Sigmoid colon (tissue), 7 donors: ENCODE results near the gene TERB2. TPM values are rescaled to one million over a fixed set of nuclear protein-coding genes. Genes with fewer than 3 reads are reported as not detected.
"Not testable (repeated sequence)": the region's sequence is repeated elsewhere in the genome, so short reads cannot be mapped to it uniquely, and the experiment has no call there.

Experiments
- DNase-seq: peaks from one replicate; pipeline ENCODE4 v3.0.0-alpha.2; 2019
- H3K27ac ChIP-seq, 4 donors: fragments of 200-600 bp; sonication (generic); one replicate each; pipeline ENCODE4 v1.5.1; 2016 to 2019; ENCODE audit warnings: mild to moderate bottlenecking in 1 of 4
- H3K27me3 ChIP-seq, 3 donors: fragments of 200-600 bp; sonication (generic); one replicate each; pipeline ENCODE4 v1.5.1; 2019; ENCODE audit warnings: mild to moderate bottlenecking in 1 of 3
- H3K36me3 ChIP-seq, 4 donors: fragments of 200-600 bp; sonication (generic); one replicate each; pipeline ENCODE4 v1.5.1; 2016 to 2019
- H3K4me1 ChIP-seq, 4 donors: fragments of 200-600 bp; sonication (generic); one replicate each; pipeline ENCODE4 v1.5.1; 2017 to 2019
- H3K4me3 ChIP-seq, 4 donors: fragments of 200-600 bp; sonication (generic); one replicate each; pipeline ENCODE4 v1.5.1; 2017 to 2019; ENCODE audit warnings: mild to moderate bottlenecking in 2 of 4, moderate library complexity in 1 of 4
- H3K9me3 ChIP-seq, 4 donors: fragments of 200-600 bp in 3 of 4; sonication (generic) in 3 of 4; one replicate each; pipeline versions ENCODE4 v1.5.1 to v1.6.1; 2013 to 2019
- EP300 ChIP-seq, 4 donors: sonication (generic); formaldehyde crosslinking; IDR thresholded peaks; one replicate each; pipeline ENCODE4 v1.6.1; 2017; ENCODE audit warnings: antibody characterized with exemption in 4 of 4
- POLR2A ChIP-seq, 2 donors: fragments of 450-650 bp; IDR thresholded peaks; one replicate each; pipeline ENCODE4 v1.6.1; 2016; ENCODE audit warnings: antibody characterized with exemption in 2 of 2, mild to moderate bottlenecking in 2 of 2, moderate library complexity in 2 of 2
- POLR2AphosphoS5 ChIP-seq, 4 donors: sonication (generic); formaldehyde crosslinking; IDR thresholded peaks; one replicate each; pipeline ENCODE4 v1.6.1; 2017; ENCODE audit warnings: antibody characterized with exemption in 4 of 4
- WGBS, 2 donors: extraction: QIAGEN DNeasy Blood & Tissue Kit; methylation state at CpG; one replicate each; pipeline ENCODE4 v1.1.7; 2013; 5-methylcytosine and 5-hydroxymethylcytosine counted together
- intact Hi-C: fragments of 100-400 bp; cut with DNase I; formaldehyde crosslinking; loops from one replicate; pipeline ENCODE4 v1.15.1; 2023
- polyA plus RNA-seq, 3 donors: library from polyadenylated mRNA; stranded (reverse); fragments of 200-250 nt; gene quantifications; one replicate each; pipeline ENCODE4 v1.2.3, GENCODE V29; 2013
- total RNA-seq, 4 donors: library from RNA; depleted of rRNA; stranded (reverse); fragments of >200 nt; gene quantifications; one replicate each; pipeline ENCODE4 v1.1.0, GENCODE V29; 2016
- TF ChIP-seq, protein P1 (sequence below), 4 experiments: fragments of 450-650 bp in 3 of 4; fragments of 200-600 bp in 1 of 4; IDR thresholded peaks; one replicate each; pipeline ENCODE4 v1.5.1; 2016 to 2019; ENCODE audit warnings: antibody characterized with exemption in 4 of 4, mild to moderate bottlenecking in 3 of 4, moderate library complexity in 2 of 4
- donor health status: healthy with polysubstance abuse.
- donor health status: Bipolar disorder and iron deficiency.
- donor health status: healthy.

Gene TERB2
- total and polyA plus RNA-seq, 7 donors = not detected

DNA sequence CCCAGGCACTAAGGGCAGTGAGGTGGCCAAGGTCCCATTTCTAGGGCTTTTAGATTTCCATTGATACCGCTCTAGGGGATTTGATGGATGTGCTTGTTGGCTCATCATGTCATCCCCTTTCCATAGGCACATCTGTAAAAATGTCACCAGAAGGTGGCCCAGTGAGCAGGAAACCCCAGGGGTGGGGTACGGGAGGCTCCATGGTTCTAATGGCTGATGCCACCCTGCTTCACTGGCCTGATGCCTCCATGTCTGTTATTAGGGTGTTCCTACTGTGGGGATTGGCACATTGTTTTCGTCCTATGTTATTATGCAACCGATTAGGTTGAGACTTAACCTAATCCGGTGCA, 32.4 kb downstream of the TERB2 start:
- not testable (repeated sequence) for DNase-seq, H3K4me1 ChIP-seq, H3K27me3 ChIP-seq, H3K36me3 ChIP-seq, H3K27ac ChIP-seq, H3K9me3 ChIP-seq, H3K4me3 ChIP-seq
- intact Hi-C loops = loop anchor here (5.0 kb wide), 1 partner anchor 87 kb away; no protein-coding TSS in a partner anchor
- WGBS, 2 donors = 93 to 97% methylated on average over 4 of the region's 5 CpGs

DNA sequence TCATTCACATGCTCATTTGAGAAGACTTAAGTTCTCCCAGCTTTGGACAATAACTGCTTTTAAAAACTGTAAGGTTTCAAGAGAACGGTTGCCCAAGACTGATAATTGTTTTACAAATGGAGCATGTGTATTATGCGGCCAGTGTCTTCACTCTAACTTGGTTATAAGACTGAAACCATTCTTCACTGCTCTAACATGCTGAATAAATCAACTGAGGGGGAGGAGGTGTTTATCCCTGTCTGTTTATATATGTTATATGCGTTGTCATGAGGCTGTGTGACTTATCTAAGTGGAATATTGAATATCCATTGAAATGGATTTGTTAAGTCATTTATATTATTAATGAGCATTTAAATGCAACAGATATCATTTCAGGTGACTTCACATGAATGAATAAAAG, 41.1 kb downstream of the TERB2 start:
- 82 to 85% methylated on average over 3 of the region's 3 CpGs for WGBS, 2 donors
- H3K27me3 ChIP-seq, H3K4me1 ChIP-seq, H3K27ac ChIP-seq, H3K9me3 ChIP-seq, H3K36me3 ChIP-seq, H3K4me3 ChIP-seq, DNase-seq, intact Hi-C loops: not testable (repeated sequence)

DNA sequence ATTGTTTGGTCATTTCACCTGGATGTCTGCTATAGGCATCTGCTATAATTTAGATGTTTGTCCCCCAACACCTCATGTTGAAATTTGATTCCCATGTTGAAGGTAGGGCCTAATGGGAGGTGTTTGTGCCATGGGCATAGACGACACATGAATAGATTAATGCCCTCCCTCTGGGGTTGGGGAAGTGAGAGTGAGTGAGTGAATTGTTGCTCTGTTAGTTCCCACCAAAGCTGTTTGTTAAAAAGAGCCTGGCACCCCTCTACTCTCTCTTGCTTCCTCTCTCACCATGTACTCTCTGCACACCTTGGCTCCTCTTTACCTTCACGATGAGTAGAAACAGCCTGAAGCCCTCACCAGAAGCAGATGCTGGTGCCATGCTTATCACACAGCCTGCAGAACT, 42.6 kb downstream of the TERB2 start:
- H3K27me3 ChIP-seq = no peaks in the 10 kb centered on the region
- no peaks in the 10 kb centered on the region for H3K36me3 ChIP-seq
- H3K4me1 ChIP-seq = no peaks in the 10 kb centered on the region
- intact Hi-C loops = no loop called here
- no peaks in the 10 kb centered on the region for H3K9me3 ChIP-seq
- H3K4me3 ChIP-seq = no peak overlapping the region
- TF ChIP-seq POLR2AphosphoS5 (IDR thresholded peaks at IDR 0.05) (no peak), EP300 (IDR thresholded peaks at IDR 0.05) (no peak), POLR2A (IDR thresholded peaks at IDR 0.05) (no peak)
- TF ChIP-seq, protein P1, sequence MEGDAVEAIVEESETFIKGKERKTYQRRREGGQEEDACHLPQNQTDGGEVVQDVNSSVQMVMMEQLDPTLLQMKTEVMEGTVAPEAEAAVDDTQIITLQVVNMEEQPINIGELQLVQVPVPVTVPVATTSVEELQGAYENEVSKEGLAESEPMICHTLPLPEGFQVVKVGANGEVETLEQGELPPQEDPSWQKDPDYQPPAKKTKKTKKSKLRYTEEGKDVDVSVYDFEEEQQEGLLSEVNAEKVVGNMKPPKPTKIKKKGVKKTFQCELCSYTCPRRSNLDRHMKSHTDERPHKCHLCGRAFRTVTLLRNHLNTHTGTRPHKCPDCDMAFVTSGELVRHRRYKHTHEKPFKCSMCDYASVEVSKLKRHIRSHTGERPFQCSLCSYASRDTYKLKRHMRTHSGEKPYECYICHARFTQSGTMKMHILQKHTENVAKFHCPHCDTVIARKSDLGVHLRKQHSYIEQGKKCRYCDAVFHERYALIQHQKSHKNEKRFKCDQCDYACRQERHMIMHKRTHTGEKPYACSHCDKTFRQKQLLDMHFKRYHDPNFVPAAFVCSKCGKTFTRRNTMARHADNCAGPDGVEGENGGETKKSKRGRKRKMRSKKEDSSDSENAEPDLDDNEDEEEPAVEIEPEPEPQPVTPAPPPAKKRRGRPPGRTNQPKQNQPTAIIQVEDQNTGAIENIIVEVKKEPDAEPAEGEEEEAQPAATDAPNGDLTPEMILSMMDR (IDR thresholded peaks at IDR 0.05) = no peak
- no peak overlapping the region for H3K27ac ChIP-seq
- no peak for DNase-seq
- 84 to 93% methylated on average over 2 of the region's 2 CpGs for WGBS, 2 donors

DNA sequence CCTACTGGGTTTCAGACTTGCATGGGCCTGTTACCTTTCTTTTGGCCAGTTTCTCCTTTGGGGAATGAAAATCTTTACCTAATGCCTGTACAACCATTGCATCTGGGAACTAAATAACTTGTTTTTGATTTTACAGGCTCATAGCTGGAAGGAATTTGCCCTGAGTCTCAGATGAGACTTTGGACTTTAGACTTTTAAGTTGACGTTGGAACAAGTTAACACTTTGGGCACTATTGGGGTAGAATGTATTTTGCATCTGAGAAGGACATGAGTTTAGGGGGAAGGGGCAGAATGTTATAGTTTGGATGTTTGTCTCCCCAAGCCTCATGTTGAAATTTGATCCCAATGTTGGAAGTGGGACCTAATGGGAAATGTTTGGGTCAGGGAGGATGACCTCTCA, 44.7 kb downstream of the TERB2 start:
- H3K4me1 ChIP-seq, intact Hi-C loops: not testable (repeated sequence)
- WGBS, 2 donors = 18 to 58% methylated on average over 1 of the region's 1 CpG

DNA sequence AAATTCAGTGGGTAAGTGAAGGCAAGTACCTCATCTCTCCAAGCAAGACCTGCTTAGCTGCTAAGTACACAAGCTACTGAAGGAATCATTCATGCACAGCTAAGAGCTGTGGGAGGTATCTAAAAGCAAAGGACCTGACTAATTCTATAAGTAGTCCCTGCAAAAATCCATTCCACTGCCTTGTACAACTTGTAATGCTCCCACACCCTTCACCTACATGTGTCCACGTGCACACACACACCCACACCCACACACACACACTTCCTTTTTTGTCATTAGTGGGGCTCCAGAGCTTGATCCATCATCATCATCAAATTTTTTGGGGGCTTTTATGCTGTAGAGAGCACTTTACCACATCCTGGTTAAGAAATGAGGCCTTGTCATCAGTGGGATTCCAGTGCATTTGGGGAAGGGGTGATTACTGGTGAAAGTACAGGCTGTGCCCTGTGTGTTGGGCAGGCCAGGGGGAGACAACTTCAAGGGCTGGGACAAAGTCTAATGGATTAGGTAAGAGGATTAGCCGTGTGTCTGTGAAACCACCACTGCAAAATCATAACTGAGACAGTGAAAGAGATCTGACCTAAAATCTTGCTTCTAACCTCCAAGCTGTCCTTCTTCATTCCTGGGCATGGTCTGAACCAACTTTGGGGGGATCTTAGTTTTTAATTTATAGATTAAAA, 47.4 kb downstream of the TERB2 start:
- H3K9me3 ChIP-seq, H3K4me1 ChIP-seq, H3K27ac ChIP-seq, H3K4me3 ChIP-seq, DNase-seq, H3K27me3 ChIP-seq, intact Hi-C loops, H3K36me3 ChIP-seq: not testable (repeated sequence)
- WGBS, 2 donors = 55 to 68% methylated on average over 2 of the region's 2 CpGs

More for the DNA sequence above, 44.7 kb downstream of the TERB2 start:
- H3K4me3 ChIP-seq, H3K9me3 ChIP-seq, H3K27ac ChIP-seq, DNase-seq, H3K36me3 ChIP-seq, H3K27me3 ChIP-seq: not testable (repeated sequence)

DNA sequence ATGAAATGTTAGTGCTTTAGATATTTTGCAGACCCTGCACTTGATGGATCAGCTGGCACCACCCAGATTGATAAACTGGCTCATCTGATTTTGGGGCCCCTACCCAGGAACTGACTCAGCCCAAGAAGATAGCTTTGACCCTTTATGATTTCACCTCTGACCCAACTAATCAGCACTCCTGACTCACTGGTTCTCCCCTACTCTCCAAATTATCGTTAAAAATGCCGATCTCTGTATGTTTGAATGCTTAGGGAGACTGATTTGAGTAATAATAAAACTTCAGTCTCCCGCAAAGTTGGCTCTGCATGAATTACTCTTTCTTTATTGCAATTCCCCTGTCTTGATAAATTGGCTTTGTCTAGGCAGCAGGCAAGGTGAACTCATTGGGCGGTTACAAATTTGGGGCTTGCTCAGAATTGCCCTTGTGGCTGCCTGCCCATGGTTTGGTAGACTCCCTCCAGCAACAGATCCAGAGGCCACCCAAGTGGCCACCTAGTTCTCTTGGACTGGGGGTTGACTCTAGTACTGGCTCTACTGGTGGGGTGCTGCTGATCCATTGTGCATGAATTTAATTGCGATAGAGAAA, 48.2 kb downstream of the TERB2 start:
- H3K27ac ChIP-seq, H3K4me1 ChIP-seq, H3K27me3 ChIP-seq, H3K4me3 ChIP-seq, H3K36me3 ChIP-seq, H3K9me3 ChIP-seq, intact Hi-C loops, DNase-seq: not testable (repeated sequence)
- 82 to 95% methylated on average over 5 of the region's 5 CpGs for WGBS, 2 donors

DNA sequence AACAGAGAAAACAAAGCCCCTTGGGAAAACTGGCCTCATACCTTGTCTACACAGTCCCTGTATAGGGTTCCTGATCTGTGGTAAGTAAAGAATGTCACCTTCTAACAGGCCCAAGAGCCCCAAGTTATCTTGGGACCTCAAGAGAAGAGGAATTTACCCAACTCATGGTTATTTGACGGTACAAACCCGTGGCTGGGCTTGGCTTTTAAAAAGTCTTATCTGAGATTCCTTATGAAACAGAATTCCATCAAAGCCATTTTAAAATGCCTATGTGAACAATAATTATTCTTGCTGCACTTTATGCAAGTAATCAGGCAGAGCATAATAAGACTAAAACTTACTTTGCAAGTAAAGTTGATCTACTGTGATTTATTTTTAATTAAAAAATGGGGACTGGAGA, 52.6 kb downstream of the TERB2 start:
- WGBS, 2 donors = 69 to 85% methylated on average over 2 of the region's 2 CpGs

DNA sequence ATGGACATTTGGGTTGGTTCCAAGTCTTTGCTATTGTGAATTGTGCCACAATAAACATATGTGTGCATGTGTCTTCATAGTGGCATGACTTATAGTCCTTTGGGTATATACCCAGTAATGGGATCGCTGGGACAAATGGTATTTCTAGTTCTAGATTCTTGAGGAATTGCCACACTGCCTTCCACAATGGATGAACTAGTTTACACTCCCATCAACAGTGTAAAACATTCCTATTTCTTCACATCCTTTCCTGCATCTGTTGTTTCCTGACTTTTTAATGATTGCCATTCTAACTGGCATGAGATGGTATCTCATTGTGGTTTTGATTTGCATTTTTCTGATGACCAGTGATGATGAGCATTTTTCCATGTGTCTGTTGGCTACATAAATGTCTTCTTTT, 58.6 kb downstream of the TERB2 start:
- H3K4me3 ChIP-seq, DNase-seq, H3K27me3 ChIP-seq, intact Hi-C loops, H3K4me1 ChIP-seq, H3K27ac ChIP-seq, H3K36me3 ChIP-seq, H3K9me3 ChIP-seq: not testable (repeated sequence)
- WGBS, 2 donors = 90 to 94% methylated on average over 1 of the region's 1 CpG

More for the DNA sequence above, 52.6 kb downstream of the TERB2 start:
- peaks cover 0 to 2% (median 0%) of the 10 kb centered on the region in 4 donors for H3K9me3 ChIP-seq
- no peak for TF ChIP-seq EP300 (IDR thresholded peaks at IDR 0.05)
- TF ChIP-seq, protein P1 (IDR thresholded peaks at IDR 0.05) = no peak
- no peak for TF ChIP-seq POLR2AphosphoS5 (IDR thresholded peaks at IDR 0.05)
- TF ChIP-seq POLR2A (IDR thresholded peaks at IDR 0.05) = no peak
- intact Hi-C loops = no loop called here
- H3K4me3 ChIP-seq = no peak overlapping the region
- H3K4me1 ChIP-seq = no peaks in the 10 kb centered on the region
- no peaks in the 10 kb centered on the region for H3K36me3 ChIP-seq
- no peak overlapping the region for H3K27ac ChIP-seq
- DNase-seq = no peak
- no peaks in the 10 kb centered on the region for H3K27me3 ChIP-seq

DNA sequence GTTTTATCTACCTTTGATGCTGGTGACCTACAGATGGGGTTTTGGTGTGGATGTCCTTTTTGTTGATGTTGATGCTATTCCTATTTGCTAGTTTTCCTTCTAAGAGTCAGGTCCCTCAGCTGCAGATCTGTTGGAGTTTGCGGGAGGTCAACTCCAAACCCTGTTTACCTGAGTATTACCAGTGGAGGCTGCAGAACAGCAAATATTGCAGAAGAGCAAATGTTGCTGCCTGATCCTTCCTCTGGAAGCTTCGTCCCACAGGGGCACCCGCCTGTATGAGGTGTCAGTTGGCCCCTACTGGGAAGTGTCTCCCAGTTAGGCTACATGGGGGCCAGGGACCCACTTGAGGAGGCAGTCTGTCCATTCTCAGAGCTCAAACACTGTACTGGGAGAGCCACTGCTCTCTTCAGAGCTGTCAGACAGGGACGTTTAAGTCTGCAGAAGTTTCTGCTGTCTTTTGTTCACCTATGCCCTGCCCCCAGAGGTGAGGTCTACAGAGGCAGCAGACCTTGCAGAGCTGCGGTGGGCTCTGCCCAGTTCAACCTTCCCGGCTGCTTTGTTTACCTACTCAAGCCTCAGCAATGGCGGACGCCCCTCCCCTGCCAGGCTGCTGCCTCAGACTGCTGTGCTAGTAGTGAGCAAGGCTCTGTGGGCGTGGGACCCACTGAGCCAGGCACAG, 63.9 kb downstream of the TERB2 start:
- H3K27ac ChIP-seq, intact Hi-C loops, DNase-seq, H3K36me3 ChIP-seq, H3K4me3 ChIP-seq, H3K27me3 ChIP-seq, H3K9me3 ChIP-seq: not testable (repeated sequence)
- WGBS, 2 donors = 88% methylated on average over 9 of the region's 9 CpGs
- peaks cover 0 to 17% (median 13%) of the 10 kb centered on the region in 4 donors for H3K4me1 ChIP-seq

DNA sequence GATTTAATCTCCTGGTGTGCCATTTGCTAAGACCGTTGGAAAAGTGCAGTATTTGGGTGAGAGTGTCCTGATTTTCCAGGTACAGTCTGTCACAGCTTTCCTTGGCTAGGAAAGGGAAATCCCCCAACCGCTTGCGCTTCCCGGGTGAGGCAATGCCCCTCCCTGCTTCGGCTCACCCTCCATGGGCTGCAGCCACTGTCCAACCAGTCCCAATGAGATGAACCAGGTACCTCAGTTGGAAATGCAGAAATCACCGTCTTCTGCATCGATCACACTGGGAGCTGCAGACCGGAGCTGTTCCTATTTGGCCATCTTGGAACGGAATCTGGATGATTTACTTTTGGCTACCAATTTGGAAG, 64.4 kb downstream of the TERB2 start:
- H3K36me3 ChIP-seq, H3K4me3 ChIP-seq, H3K27ac ChIP-seq, H3K27me3 ChIP-seq, DNase-seq, H3K9me3 ChIP-seq, intact Hi-C loops: not testable (repeated sequence)
- peaks cover 0 to 17% (median 13%) of the 10 kb centered on the region in 4 donors for H3K4me1 ChIP-seq
- WGBS, 2 donors = 92 to 97% methylated on average over 9 of the region's 9 CpGs
